GM12801 (cell line): ENCODE results near the gene OR2A25.

Experiments
- TF ChIP-seq, protein P1 (sequence below): IDR thresholded peaks from one replicate; pipeline ENCODE4 v1.5.1; 2011; ENCODE audit warnings: control low read depth; ENCODE audit not compliant: insufficient read length; ENCODE audit errors: extremely low read depth

Gene OR2A25

GRCh38 chr7:144027974-144028373 is 41.6 kb upstream of the OR2A25 start:
- TF ChIP-seq, protein P1, sequence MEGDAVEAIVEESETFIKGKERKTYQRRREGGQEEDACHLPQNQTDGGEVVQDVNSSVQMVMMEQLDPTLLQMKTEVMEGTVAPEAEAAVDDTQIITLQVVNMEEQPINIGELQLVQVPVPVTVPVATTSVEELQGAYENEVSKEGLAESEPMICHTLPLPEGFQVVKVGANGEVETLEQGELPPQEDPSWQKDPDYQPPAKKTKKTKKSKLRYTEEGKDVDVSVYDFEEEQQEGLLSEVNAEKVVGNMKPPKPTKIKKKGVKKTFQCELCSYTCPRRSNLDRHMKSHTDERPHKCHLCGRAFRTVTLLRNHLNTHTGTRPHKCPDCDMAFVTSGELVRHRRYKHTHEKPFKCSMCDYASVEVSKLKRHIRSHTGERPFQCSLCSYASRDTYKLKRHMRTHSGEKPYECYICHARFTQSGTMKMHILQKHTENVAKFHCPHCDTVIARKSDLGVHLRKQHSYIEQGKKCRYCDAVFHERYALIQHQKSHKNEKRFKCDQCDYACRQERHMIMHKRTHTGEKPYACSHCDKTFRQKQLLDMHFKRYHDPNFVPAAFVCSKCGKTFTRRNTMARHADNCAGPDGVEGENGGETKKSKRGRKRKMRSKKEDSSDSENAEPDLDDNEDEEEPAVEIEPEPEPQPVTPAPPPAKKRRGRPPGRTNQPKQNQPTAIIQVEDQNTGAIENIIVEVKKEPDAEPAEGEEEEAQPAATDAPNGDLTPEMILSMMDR, result no peak

DNA sequence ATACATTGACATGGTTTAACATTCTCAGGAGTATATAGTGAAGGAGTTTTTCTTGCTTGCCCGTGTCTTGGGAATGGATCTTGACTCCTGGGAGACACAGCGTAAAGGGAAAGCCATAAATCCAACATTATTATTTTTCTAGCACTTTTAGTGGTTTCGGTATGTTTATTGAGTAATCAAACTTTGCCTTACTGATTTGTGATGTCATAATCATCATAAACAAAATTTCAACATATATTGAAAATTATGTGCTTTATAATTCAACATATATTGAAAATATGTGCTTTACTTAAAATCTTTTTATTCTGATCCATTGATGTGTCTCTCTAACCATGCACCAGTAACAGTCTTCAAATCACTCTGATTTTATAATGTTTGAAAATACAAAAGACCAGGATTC is 41.1 kb upstream of the OR2A25 start:
- TF ChIP-seq, protein P1, result no peak

DNA sequence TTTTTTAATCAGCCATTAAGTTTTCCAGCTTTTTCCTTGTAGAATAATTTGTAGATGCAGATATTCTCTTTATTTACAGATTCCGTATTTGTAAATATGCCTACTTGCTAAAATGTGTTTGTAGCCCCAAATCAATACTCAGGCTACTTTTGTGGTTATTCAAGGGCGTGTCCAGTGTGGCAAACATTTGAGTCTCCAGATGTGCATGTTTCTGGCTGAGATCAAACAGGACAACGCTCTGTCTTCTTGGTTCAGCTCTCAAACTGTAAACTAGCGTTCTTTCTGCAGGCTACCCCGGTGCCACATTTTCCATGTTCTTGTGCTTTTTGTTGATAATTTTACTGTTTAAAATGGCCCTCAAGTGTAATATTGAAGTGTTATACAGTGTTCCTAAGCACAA is 37.1 kb upstream of the OR2A25 start:
- TF ChIP-seq, protein P1, result no peak

DNA sequence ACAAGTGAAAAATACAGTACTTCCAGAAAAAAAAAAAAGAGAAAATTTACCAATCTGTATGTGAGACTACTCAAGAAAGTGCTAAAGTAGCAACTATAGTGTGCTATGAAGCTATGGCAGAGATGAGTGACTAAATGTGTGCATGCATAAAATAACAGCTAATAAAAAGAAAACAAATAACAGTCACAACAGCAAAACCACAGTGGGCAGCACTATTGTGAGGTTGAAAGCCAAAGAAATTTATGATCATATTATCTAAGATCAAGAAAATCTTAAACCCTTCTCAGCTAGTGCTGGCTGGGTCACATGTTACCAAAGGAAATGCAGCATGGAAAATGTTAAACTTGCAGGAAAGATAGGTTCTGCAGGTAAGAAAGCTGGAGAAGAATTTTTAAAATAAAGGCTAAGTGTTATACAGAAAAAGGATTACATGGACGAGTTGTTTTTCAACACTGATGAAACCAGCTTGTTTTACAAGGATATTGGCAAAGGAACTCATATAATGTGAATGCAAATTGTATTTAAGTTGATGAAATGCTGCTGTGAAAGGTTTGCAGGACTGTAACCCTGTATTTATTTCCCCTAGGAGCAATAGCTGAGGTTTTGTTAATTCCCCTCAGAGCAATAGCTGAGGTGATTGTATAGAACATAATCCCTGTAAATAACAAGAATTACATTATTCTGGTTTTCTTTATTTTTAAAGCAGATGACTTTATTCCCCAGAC is 36.5 kb upstream of the OR2A25 start:
- TF ChIP-seq, protein P1, result no peak

DNA sequence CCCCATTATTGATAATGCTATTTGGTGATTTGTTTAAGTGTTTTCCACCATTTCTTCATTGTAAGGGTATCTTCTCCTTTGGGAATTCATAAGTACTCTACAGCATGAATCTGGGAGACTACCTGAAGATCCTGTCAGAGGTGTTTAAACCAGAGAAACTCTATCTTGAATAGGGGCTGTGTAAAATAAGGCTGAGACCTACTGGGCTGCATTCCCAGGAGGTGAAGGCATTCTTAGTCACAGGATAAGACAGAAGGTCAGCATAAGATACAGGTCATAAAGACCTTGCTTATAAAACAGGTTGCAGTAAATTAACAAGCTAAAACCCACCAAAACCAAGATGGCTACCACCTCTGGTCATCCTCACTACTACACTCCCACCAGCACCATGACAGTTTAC is 34.2 kb upstream of the OR2A25 start:
- TF ChIP-seq, protein P1, result no peak

- TF ChIP-seq, protein P1, result no peak
Observed at GRCh38 chr7:144036302-144036885, 33.2 kb upstream of the OR2A25 start.

DNA sequence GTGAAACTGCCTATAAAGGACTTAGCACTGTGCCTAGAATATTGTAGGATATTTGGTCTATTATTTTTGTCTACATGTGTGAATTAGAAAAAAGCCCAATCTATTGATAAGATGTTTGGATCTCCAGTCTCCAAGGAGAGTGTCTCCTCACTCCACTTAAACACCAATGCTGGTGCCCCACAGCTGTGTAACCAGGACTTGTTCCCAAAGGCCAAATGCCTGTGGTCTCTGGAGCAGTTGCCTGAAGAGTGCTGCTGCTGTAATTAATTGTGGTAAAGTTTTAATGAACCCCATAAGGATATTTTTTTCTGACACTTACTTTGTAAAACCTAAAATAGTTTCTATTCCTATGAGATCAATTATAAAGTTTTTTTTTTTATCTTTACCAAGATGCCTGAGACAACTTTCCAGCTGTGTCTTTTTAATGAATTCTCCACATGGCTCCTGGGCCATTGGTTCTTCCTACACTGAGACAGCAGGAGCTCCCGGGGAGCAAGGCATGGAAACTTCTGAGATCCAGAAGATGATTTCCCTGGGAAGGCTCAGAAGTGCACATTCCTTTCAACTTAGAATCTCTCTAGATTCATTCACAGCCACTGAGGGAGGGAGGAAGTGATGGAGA is 32.1 kb upstream of the OR2A25 start:
- TF ChIP-seq, protein P1, result no peak
